Lung microvascular endothelial cell (primary cell): ENCODE results near the gene COL26A1. TPM values are rescaled to one million over a fixed set of nuclear protein-coding genes. Genes with fewer than 3 reads are reported as not detected.
"Not testable (repeated sequence)": the region's sequence is repeated elsewhere in the genome, so short reads cannot be mapped to it uniquely, and the experiment has no call there.

Experiments used
- DNase-seq, 2 donors: peaks; one replicate each; pipeline versions ENCODE4 v3.0.0 to v3.0.0-alpha.2; 2010; ENCODE audit warnings: low read depth in 2 of 2
- total RNA-seq: library from RNA; depleted of rRNA; stranded (reverse); fragments of >200 nt; gene quantifications from 2 replicates; pipeline ENCODE4 v1.2.1, GENCODE V29; 2014

Gene COL26A1
- under 0.01 TPM in 1 of 2 replicates, not detected in the other for total RNA-seq

DNA sequence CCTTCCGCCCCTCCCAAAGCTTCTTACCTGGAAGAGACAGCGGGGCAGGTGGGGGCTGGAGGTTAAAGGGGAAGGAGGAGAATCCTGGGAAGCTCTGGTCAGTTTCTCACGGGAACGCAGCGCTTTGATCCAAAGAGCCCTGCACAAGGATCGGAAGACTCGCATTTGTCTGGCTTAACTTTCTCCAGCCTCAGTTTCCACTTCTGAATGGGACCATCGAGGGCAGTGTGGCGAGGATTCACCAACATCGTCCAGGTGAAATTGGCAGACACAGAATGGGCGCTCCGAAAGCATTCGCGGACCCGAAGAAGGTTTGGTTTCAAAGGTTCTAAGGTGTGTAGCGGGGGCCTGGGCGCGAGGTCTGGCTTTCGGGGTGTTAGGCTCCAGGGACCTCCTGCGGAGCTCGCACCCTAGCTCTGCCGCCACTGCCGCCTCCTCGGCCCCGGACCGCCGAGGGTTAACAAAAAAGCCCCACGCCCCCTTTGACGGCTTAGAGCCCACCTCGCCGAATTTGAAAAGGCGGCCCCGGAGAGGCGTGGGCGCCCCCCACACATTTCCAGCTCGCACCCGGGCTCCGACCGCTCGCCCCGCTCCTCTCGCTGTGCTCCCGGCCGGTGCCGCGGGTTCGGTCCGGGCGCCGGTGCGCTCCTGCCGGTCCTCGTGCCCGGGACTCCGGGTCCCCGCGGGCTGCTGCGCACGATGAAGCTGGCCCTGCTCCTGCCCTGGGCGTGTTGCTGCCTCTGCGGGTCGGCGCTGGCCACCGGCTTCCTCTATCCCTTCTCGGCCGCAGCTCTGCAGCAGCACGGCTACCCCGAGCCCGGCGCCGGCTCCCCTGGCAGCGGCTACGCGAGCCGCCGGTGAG is at the start of gene COL26A1:
TSS of gene COL26A1 (plus strand) at position 542 of the 862 bp plus-strand sequence. CDS start at position 700, 158 bp downstream.
- DNase-seq, result peak in 1 of 2 donors; percentile 31

DNA sequence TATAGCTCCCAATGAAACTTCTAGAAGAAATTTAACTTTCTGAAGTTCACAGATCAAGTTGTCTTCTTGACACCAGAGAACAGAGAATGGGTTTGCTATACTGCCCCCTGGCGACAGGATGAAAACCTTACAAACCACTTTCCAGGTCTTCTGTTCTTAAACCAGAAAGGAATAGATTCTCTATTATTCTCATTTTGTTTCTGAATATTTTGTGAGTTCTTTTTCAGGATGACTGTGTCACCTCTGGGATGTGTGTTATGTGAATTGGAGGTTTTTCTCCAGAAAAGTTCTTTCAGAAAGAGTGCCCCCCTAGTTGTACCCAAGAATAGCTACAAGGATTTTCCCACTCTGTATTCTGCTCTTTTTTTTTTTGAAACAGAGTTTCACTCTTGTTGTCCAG is 47.3 kb upstream of the COL26A1 start:
- peak; percentile 62 to 68 for DNase-seq

DNA sequence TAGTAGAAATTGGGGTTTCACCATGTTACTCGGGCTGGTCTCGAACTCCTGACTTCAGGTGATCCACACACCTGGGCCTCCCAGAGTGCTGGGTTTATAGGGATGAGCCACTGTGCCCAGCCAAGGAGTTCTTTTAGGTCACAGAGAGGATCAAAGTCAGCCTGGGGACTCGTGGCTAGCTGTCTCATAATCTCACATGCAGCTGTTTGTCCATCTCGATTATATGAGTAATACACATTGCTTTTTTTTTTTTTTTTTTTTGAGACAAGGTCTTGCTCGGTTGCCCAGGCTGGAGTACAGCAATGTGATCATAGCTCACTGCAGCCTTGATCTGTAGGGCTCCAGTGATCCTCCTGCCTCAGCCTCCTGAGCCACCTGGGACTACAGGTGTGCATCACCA is 43.3 kb upstream of the COL26A1 start:
- DNase-seq, result no peak

DNA sequence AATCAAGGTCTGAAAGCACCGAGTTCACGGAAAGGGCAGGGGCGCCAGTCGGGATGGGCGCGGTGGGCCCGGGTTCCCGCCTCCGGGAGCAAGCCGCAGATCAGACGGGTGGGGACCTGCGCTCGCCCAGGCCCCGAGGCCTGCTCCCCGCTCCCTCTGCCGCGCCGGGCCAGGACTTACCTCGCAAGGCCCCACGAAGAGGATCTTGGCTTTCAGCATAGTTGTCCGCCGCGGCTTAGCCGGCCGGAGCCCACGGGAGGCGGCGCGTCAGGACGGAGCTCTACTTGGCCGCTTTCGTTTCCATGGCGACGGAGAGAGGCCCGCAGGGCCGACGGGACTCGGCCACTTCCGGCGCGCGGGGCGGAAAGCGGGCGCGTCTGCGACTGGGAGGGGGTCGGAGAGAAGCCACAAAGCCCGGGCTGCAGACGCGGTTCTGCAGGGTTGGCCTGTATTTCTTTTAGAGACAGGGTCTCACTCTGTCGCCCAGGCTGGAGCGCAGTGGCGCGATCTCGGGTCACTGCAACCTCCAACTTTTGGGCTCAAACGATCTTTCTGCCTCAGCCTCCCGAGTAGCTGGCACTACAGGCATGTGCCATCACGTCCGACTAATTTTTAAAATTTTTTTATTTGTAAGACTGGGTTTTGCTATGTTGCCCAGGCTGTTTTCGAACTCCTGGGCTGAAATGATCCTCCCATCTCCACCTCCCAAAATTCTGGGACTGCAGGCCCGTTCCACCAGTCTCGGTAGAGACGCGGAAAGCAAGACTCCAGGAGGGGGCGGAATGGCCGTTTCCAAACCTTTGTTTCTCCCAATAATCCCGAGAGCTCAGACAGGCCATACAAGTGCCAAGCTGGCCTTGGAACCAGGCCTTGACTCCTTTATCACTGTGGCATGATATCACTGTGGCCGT is 40.9 kb upstream of the COL26A1 start, which contains the start of gene IFT22:
TSS of gene IFT22 (minus strand) at position 322 of the 911 bp plus-strand sequence. CDS start at position 219, 103 bp downstream.
- DNase-seq, result peak; percentile 88 to 91

DNA sequence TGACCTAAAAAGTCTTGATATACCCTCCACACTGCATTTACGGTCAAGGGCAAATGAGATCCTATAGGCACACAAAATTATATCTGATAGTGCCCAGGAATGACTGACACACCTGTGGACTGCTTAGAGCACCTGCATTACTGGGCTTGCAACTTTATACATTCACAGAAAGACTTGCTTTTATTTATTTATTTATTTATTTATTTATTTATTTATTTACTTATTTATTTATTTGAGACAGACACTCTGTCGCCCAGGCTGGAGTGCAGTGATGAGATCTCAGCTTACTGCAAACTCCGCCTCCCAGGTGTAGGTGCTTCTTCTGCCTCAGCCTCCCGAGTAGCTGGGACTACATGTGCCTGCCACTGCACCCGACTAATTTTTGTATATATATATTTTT is 34.5 kb upstream of the COL26A1 start:
- no peak for DNase-seq

DNA sequence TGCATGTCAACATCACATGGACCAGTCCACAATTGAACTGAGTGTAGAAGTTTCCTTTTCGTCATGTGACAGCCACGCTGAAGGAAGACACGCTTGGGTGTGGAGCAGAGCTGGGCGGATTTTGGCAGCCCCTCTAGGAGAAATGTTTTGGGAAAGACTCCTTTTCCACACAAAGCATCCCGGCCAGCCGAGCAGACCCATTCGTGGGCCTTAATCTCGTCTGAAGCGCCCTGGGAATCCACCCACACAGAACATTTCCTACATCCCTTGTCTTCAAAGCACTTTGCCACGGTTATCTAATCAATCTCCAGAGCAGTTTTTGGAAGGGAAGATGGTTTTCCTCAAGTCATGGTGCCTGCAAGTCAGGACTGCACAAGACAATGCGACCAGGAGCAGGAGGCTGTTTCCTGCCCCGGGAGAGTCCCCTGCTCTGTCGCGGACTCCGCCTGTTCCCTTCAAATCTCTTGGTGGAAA is 32.6 kb upstream of the COL26A1 start:
- no peak for DNase-seq

DNA sequence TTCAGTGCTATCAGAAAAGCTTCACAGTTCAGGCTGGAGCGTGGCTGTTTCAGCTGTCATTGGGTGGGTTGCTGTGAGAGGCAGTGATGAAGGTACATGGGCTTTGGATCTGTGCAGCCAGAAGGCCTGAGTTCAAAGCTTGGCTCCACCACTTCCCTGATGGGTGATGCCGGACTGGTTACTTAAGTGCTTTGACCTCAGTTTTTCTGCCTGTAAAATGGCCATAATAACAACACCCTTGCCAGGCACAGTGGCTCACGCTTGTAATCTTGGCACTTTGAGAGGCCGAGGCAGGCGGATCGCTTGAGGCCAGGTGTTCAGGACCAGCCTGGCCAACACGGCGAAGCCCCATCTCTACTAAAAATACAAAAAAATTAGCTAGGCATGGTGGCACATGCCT is 30.6 kb upstream of the COL26A1 start:
- no peak for DNase-seq

DNA sequence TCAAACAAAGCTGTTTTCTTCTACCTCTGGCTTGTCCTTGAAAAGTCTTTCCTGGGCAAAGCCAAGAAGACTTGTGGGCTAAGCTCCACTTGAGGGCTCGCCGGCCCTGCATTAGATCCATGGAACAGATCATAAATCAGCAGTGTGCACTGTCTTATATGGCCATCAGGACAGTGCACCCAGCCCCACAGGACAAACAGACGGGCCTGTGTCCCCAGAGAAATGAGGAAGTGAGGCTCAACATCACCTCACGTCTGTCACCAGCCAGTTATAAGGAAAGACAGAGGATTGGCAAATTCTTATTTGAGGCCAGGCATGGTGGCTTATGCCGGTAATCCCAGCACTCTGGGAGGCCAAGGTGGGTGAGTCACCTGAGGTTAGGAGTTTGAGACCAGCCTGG is 28.8 kb upstream of the COL26A1 start:
- DNase-seq, result no peak

DNA sequence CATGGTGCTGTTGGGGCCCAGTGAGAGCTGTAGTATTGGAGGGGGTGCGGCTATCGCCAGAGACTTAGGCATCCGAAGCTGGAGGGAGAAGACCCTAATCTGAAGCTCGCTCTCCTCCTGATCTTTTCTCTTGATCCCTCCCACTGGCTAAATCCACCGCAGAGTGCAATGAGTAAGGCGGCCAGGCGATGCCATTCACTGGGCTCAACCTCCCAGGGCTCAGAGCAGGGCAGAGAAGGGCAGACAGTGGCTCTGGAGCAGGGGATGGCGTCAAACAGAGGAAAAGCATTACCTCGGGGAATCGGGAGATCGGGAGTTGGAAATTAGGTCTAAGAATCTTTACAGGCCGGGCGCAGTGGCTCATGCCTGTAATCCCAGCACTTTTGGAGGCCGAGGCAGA is 22.3 kb upstream of the COL26A1 start:
- no peak for DNase-seq

DNA sequence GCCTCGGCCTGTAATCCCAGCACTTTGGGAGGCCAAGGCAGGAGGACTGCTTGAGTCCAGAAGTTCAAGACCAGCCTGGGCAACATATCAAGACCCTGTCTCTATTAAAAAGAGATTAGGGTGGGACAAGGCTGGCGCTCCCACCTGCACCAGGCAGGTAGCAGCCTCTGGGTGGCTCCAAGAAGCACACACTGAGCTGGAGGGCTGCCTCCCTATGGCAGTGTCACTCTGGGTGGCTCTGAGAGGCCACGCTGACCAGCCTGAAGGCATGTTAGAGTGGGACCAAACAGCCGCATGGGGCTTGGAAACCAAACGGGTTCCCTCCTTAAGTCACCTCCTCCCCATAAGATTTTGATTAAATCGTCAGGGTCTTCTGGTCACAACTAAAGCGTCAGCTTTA is 19.8 kb upstream of the COL26A1 start:
- DNase-seq, result no peak

DNA sequence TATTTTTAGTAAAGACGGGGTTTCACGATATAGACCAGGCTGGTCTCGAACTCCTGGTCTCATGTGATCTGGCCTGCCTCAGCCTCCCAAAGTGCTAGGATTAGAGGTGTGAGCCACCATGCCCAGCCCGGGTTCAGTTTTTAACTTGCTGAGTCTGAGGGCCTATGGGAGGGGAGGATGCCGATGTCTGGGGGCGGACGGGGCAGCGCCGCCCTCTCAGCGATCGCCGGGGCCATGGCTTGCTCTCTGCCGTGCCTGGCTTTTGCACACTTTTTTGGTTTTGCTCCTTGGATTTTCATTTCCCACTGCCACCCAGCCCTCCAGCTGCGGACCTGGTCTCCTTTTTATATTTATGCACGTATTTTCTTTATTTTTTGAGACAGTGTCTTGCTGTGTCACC is 15.2 kb upstream of the COL26A1 start:
- DNase-seq, result no peak

DNA sequence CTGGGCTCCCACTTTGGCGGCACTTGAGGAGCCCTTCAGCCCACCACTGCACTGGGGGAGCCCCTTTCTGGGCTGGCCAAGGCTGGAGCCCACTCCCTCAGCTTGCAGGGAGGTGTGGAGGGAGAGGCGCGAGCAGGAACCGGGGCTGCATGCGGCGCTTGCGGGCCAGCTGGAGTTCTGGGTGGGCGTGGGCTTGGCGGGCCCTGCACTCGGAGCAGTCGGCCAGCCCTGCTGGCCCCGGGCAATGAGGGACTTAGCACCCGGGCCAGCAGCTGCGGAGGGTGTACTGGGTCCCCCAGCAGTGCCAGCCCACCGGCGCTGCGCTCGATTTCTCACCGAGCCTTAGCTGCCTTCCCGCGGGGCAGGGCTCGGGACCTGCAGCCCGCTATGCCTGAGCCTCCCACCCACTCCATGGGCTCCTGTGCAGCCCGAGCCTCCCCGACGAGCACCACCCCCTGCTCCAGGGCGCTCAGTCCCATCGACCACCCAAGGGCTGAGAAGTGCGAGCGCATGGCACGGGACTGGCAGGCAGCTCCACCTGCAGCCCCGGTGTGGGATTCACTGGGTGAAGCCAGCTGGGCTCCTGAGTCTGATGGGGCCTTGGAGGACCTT is 14.1 kb upstream of the COL26A1 start:
- not testable (repeated sequence) for DNase-seq

DNA sequence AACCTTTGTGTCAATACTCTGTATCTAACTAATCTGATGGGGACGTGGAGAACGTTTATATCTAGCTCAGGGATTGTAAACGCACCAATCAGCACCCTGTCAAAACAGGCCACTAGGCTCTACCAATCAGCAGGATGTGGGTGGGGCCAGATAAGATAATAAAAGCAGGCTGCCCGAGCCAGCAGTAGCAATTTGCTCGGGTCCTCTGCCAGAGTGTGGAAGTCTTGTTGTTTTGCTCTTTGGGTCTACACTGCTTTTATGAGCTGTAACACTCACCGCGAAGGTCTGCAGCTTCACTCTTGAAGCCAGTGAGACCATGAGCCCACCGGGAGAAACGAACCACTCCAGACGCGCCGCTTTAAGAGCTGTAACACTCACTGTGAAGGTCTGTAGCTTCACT is 13.4 kb upstream of the COL26A1 start:
- not testable (repeated sequence) for DNase-seq

DNA sequence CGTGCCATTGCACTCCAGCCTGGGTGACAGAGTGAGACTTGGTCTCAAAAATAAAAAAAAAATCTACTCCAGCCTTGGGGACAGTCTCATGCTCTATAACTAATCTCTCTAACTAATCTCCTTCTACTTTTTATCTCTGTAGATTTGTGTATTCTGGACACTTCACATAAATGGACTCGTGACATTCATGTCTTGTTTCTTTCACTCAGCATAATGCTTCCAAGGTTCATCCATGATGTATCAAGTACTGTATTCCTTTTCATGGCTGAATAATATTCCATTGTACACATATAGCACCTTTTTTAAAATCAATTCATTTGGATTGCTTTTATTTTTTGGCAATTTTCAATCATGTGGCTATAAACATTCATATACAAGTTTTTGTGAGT is 9.8 kb upstream of the COL26A1 start:
- DNase-seq, result no peak

DNA sequence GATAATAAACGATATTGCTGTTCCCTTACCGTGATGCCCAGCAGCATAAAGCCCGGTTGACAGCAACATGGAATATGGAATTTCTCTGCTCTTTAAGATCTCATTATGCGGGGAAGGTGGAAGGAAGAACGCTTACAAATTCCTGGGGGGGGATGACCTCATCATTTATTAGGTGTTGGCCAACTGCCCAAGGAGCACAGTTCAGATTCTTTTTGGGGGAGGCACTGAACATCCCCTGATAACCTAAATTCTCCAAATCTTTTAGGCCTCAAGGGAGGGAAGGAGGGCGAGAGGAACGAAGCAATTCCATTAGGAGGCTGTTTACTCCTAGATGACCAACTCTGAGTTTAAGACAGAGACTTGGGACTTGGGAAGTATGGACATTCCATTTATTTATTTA is 5.2 kb upstream of the COL26A1 start:
- DNase-seq, result no peak

DNA sequence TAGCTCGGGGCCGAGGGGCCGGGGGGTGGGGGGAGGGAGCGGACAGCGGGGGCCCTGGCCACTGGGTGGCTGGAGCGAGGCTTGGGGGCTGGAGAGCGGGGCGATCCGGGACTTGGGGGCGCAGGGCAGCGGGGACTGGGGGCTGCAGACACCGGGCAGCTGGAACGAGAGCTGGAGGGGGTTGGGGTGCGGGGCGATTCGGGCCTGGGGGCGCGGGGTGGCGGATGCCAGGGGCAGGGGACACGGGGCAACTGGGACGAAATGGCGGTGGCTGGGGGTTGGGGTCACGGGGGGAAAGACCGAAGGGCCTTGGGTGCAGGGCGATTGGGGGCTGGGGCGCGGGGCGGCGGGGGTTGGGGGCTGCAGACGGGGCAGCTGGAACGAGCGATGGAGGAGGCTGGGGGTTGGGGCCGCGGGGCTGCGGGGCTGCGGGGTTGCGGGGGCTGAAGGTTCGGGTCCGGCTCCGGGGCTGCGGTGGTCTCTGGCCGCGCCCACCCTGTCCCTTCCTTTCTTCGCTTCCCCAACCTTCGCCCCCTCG is 590 bp downstream of the COL26A1 start:
- DNase-seq, result no peak

DNA sequence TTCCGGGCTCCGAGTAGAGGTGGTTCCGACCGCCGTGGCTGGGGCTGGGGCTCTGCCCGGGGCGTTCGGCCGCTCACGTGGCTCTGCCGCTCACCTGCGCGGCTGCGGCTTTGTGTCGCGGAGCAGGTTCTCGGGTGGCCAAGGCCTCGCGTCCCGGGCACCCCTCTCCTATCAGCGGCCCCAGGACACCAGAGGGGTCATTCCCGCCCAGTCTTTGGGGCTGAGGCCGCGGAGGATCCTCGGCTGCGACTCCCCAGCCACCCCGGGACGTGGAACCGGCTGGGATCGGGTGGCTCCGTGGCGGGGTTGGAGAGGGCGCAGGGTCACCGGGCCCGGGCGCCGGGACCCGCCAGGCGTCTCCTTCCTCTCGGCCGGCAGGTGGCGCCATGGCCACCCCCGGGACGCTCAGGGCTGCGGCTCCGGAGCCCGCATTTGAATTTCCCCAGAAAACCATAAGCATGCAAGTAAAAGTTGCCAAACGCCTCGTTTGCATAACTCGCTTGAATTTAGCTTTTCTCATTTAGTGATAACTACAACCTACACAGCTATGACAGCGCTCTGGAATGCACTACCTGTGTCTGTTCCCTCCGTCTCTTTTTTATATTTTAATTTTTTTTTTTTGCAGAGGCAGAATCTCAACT is 1.2 kb downstream of the COL26A1 start:
- peak; percentile 47 to 68 for DNase-seq

DNA sequence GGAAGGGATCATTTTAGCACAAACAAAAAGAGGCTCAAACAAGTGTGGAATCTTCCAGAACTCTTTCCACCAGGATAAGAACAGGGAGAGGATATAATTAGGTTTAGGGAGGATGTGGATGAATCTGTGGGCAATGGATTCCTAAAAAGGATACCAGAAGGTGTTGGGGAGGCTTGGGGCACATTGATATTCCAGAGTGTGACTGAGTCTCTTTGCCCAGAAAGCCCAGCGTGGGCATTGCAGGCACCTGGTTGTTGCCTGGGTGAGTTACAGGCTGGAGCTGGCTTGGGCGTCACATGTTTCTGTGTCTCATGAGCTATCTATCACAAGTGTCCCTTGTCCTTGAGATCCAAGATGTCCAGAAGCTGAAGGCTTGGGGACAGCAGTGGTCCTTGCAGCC is 3.3 kb downstream of the COL26A1 start:
- no peak for DNase-seq

DNA sequence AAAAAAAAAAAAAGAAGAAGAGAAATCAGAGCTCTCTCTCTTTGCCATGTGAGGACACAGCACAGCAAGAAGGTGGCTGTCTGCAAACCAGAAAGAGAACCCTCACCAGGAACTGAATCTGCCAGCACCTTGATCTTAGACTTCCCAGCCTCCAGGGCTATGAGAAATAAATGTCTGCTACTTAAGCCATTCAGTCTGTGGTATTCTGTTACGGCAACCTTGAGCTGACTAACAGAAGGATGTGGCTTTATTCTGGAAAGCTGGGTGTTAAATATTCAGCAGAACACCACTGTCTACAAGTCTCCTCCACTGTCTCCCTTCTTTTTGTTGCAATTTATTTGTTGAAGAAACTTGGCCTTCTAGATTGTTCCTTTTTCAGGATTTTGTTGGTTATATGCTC is 5.0 kb downstream of the COL26A1 start:
- DNase-seq, result no peak

DNA sequence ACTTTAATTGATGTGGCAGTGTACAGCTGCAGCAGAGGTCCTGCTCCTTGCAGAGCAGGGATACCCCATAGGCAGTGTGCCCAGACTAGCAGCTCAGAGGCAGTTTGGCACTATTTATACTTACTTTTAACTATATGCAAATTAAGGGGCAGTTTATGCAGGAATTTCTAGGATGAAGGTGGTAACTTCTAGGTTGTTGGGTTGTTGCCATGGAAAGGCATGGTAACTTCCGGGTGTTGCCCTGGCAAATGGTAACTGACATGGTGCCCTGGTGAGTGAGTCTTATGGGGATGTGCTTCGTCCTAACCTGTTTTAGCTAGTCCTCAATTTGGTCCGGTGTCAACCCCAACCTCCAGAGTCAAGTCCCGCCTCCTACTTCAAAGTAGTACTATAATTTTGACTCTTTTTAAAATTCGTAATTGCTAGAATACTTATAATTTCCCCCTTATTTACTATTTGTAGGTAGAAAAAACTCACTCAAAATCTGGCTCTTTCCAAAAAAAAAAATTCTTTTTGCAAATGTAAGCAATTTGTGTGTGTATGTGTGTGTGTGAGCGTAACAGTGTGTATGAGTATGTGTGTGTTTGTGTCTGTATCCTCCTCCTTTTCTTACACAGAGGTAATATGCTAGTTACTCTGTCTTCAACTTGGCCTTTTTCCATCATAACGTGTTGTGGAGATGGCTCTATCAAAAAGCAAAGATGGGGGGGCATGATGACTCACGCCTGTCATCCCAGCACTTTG is 5.9 kb downstream of the COL26A1 start:
- no peak for DNase-seq
